B cell (primary cell): ENCODE measurements around the gene PRR27. TPM values are rescaled to one million over a fixed set of nuclear protein-coding genes. Genes with fewer than 3 reads are reported as not detected.

Experiments used
- ATAC-seq: fragments of 200-7000 bp; cut with Tn5 transposase; one replicate; pipeline ENCODE4 v1.10.0; 2021; ENCODE audit warnings: low read depth, mild to moderate bottlenecking, moderate number of reproducible peaks, moderate library complexity
- CTCF ChIA-PET: fragments of 350-600 bp; sonication (Branson Sonifier 250); formaldehyde crosslinking; loops from one replicate; lab custom pipeline; 2021; ENCODE audit warnings: antibody characterized with exemption, inconsistent platforms; lab: Charles Lee
- POLR2A ChIA-PET: fragments of 350-600 bp; sonication (Branson Sonifier 250); formaldehyde crosslinking; loops from one replicate; lab custom pipeline; 2021; ENCODE audit warnings: antibody characterized with exemption; lab: Charles Lee
- DNase-seq: peaks from one replicate; pipeline ENCODE4 v3.0.0; 2013
- H2AFZ ChIP-seq: 2 replicates; pipeline ENCODE4 v1.6.1; 2012; ENCODE audit warnings: mild to moderate bottlenecking, low read depth, low read length; ENCODE audit not compliant: insufficient read depth, poor library complexity, severe bottlenecking
- H3K27ac ChIP-seq, 2 donors: 1 replicate in 1 of 2; 2 replicates in 1 of 2; pipeline ENCODE4 v1.5.1; 2012 to 2013; ENCODE audit warnings: low read length in 2 of 2, mild to moderate bottlenecking in 2 of 2, moderate library complexity in 1 of 2
- H3K27me3 ChIP-seq, 4 experiments: fragments of 200-600 bp in 1 of 4; sonication (generic) in 1 of 4; replicated peaks in 1 of 4; 1 replicate in 2 of 4; 2 replicates in 2 of 4; pipeline versions ENCODE4 v1.6.1 to v1.7.0; 2013 to 2016; ENCODE audit warnings: low read length in 3 of 4, mild to moderate bottlenecking in 2 of 4, mixed read lengths in 1 of 4, moderate library complexity in 1 of 4; ENCODE audit not compliant: insufficient read depth in 4 of 4, control insufficient read depth in 3 of 4; ENCODE audit errors: control extremely low read depth in 1 of 4
- H3K36me3 ChIP-seq, 2 experiments: replicated peaks in 1 of 2; 1 replicate in 1 of 2; 2 replicates in 1 of 2; pipeline versions ENCODE4 v1.6.1 to v1.7.1; 2013; ENCODE audit warnings: low read length in 1 of 2; ENCODE audit not compliant: insufficient read depth in 2 of 2, control insufficient read depth in 1 of 2; ENCODE audit errors: control extremely low read depth in 1 of 2, extremely low read depth in 1 of 2
- H3K4me1 ChIP-seq, 2 donors: fragments of 200-600 bp in 1 of 2; sonication (generic) in 1 of 2; 1 replicate in 1 of 2; 2 replicates in 1 of 2; pipeline versions ENCODE4 v1.5.1 to v1.6.1; 2013 to 2017; ENCODE audit warnings: low read length in 2 of 2; ENCODE audit not compliant: control insufficient read depth in 2 of 2, insufficient read depth in 2 of 2
- H3K4me2 ChIP-seq: replicated peaks from 2 replicates; pipeline ENCODE3; 2012; ENCODE audit warnings: mild to moderate bottlenecking, low read depth, low read length; ENCODE audit not compliant: poor library complexity, severe bottlenecking
- H3K4me3 ChIP-seq, 5 experiments: fragments of 200-600 bp in 1 of 5; sonication (generic) in 1 of 5; 1 replicate in 3 of 5; 2 replicates in 2 of 5; pipeline versions ENCODE4 v1.5.1 to v1.7.0; 2011 to 2016; ENCODE audit warnings: low read length in 4 of 5, mild to moderate bottlenecking in 4 of 5, low read depth in 2 of 5, control low read depth in 1 of 5, moderate library complexity in 1 of 5; ENCODE audit not compliant: insufficient read depth in 1 of 5; ENCODE audit errors: control extremely low read depth in 1 of 5, extremely low read depth in 1 of 5
- H3K79me2 ChIP-seq: fragments of 200-600 bp; sonication (generic); one replicate; pipeline ENCODE4 v1.6.0; 2016; ENCODE audit warnings: low read length; ENCODE audit not compliant: control insufficient read depth, insufficient read depth
- H3K9ac ChIP-seq: fragments of 200-600 bp; sonication (generic); 2 replicates; pipeline ENCODE4 v1.6.1; 2017; ENCODE audit warnings: mild to moderate bottlenecking, low read length, moderate library complexity
- H3K9me3 ChIP-seq, 3 donors: one replicate each; pipeline versions ENCODE4 v1.6.1 to v1.7.1; 2013; ENCODE audit warnings: low read length in 2 of 3; ENCODE audit not compliant: control insufficient read depth in 2 of 3, insufficient read depth in 1 of 3; ENCODE audit errors: control extremely low read depth in 1 of 3
- H4K20me1 ChIP-seq: 2 replicates; pipeline ENCODE4 v1.6.0; 2012; ENCODE audit warnings: mild to moderate bottlenecking, low read length; ENCODE audit not compliant: insufficient read depth, control insufficient read depth, poor library complexity, severe bottlenecking
- H3K27ac Mint-ChIP-seq: one replicate; pipeline ENCODE4 v1.8.0; 2021; ENCODE audit warnings: mixed read lengths
- H3K27me3 Mint-ChIP-seq: one replicate; pipeline ENCODE4 v1.8.0; 2021; ENCODE audit warnings: mixed read lengths
- H3K4me1 Mint-ChIP-seq: one replicate; pipeline ENCODE4 v1.8.0; 2021; ENCODE audit warnings: mixed read lengths
- H3K4me3 Mint-ChIP-seq: one replicate; pipeline ENCODE4 v1.8.0; 2021; ENCODE audit warnings: mixed read lengths
- H3K9me3 Mint-ChIP-seq: one replicate; pipeline ENCODE4 v1.8.0; 2022; ENCODE audit warnings: mixed read lengths; ENCODE audit not compliant: insufficient read depth
- CTCF ChIP-seq: fragments of 200-600 bp; IDR thresholded peaks from one replicate; pipeline ENCODE4 v1.8.0; 2022; ENCODE audit warnings: antibody characterized with exemption, mild to moderate bottlenecking
- EZH2 ChIP-seq: IDR thresholded peaks from 2 replicates; pipeline ENCODE4 v1.6.1; 2012; ENCODE audit warnings: borderline replicate concordance, low read depth, mild to moderate bottlenecking, moderate library complexity, low read length; ENCODE audit not compliant: insufficient read depth, poor library complexity, severe bottlenecking
- WGBS: methylation state at CpG from one replicate; pipeline ENCODE4 v1.1.5; 2013; ENCODE audit warnings: missing lambda C conversion rate; ENCODE audit not compliant: insufficient coverage; 5-methylcytosine and 5-hydroxymethylcytosine counted together
- intact Hi-C: fragments of 100-400 bp; cut with micrococcal nuclease; formaldehyde crosslinking; loops from one replicate; pipeline ENCODE4 v1.10.0; 2022
- polyA plus RNA-seq: library from polyadenylated mRNA; depleted of rRNA; stranded (reverse); fragments of >200 nt; gene quantifications from 2 replicates; pipeline ENCODE4 v1.2.3, GENCODE V29; 2012
- total RNA-seq, 2 donors: library from RNA; stranded (reverse); fragments of 120-200 nt in 1 of 2; gene quantifications; 1 replicate in 1 of 2; 2 replicates in 1 of 2; pipeline versions ENCODE4 v1.2.3 to v1.2.4, GENCODE V29; 2013 to 2022

The PRR27 gene
- total and polyA plus RNA-seq, 2 donors (not counting 1 experiment from before 2014, with no cell fraction given) = not detected

- 100% methylated on average over 1 of the region's 2 CpGs for WGBS
- Mint-ChIP-seq H3K27me3 (no peaks in the 10 kb centered on the region), H3K9me3 (no peaks in the 10 kb centered on the region), H3K4me3 (no peak overlapping the region), H3K27ac (no peak overlapping the region), H3K4me1 (no peaks in the 10 kb centered on the region)
- DNase-seq (no peak), ATAC-seq (no peak)
- Histone ChIP-seq H3K27ac (no peak overlapping the region), H3K4me1 (no peaks in the 10 kb centered on the region), H4K20me1 (no peaks in the 10 kb centered on the region), H3K4me2 (no peak overlapping the region), H2AFZ (no peak overlapping the region), H3K9ac (no peak overlapping the region), H3K36me3 (no peaks in the 10 kb centered on the region), H3K9me3 (no peaks in the 10 kb centered on the region), H3K27me3 (no peaks in the 10 kb centered on the region), H3K4me3 (no peak overlapping the region), H3K79me2 (no peaks in the 10 kb centered on the region)
- CTCF ChIA-PET = no interaction called here
- intact Hi-C loops = no loop called here
- TF ChIP-seq EZH2 (no peak), CTCF (no peak)
- POLR2A ChIA-PET = no interaction called here
Observed at GRCh38 chr4:70179811-70180210, 25.8 kb downstream of the PRR27 start.

- DNase-seq (no peak), ATAC-seq (no peak)
- Histone ChIP-seq H3K27ac (no peak overlapping the region), H3K36me3 (no peaks in the 10 kb centered on the region), H2AFZ (no peak overlapping the region), H3K4me3 (no peak overlapping the region), H3K9ac (no peak overlapping the region), H3K27me3 (no peaks in the 10 kb centered on the region), H3K4me1 (no peaks in the 10 kb centered on the region), H3K4me2 (no peak overlapping the region), H3K79me2 (no peaks in the 10 kb centered on the region), H3K9me3 (no peaks in the 10 kb centered on the region), H4K20me1 (no peaks in the 10 kb centered on the region)
- Mint-ChIP-seq H3K27me3 (no peaks in the 10 kb centered on the region), H3K4me1 (no peaks in the 10 kb centered on the region), H3K9me3 (no peaks in the 10 kb centered on the region), H3K27ac (no peak overlapping the region), H3K4me3 (no peak overlapping the region)
- WGBS = no CpG with 5 or more reads among the region's 1 CpG
- ChIA-PET CTCF (no interaction called here), POLR2A (no interaction called here)
- intact Hi-C loops = no loop called here
- TF ChIP-seq CTCF (no peak), EZH2 (no peak)
Observed at GRCh38 chr4:70181864-70182263, 27.8 kb downstream of the PRR27 start.
